ENCODE results near the gene MAGEA2. TPM values are rescaled to one million over a fixed set of nuclear protein-coding genes. Genes with fewer than 3 reads are reported as not detected.
"Not testable (repeated sequence)": the region's sequence is repeated elsewhere in the genome, so short reads cannot be mapped to it uniquely, and the experiment has no call there.

MAGEA2 gene
- total RNA-seq, 2 experiments from 2014 or later = not detected

DNA sequence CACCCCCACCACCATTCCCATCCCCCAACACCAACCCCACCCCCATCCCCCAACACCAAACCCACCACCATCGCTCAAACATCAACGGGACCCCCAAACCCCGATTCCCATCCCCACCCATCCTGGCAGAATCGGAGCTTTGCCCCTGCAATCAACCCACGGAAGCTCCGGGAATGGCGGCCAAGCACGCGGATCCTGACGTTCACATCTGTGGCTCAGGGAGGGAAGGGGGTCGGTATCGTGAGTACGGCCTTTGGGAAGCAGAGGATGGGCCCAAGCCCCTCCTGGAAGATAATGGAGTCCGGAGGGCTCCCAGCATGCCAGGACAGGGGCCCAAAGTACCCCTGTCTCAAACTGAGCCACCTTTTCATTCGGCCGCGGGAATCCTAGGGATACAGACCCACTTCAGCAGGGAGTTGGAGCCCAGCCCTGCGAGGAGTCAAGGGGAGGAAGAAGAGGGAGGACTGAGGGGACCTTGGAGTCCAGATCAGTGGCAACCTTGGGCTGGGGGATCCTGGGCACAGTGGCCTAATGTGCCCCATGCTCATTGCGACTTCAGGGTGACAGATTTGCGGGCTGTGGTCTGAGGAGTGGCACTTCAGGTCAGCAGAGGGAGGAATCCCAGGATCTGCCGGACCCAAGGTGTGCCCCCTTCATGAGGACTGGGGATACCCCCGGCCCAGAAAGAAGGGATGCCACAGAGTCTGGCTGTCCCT is 19.3 kb downstream of the MAGEA2 start:
- H3K4me1 Mint-ChIP-seq; H3K4me3 Mint-ChIP-seq; ATAC-seq; H3K9me3 Mint-ChIP-seq (ENCODE audit: low read depth); H3K27me3 Mint-ChIP-seq; DNase-seq; H3K36me3 Mint-ChIP-seq; H3K27ac Mint-ChIP-seq; CTCF ChIA-PET: not testable (repeated sequence)

DNA sequence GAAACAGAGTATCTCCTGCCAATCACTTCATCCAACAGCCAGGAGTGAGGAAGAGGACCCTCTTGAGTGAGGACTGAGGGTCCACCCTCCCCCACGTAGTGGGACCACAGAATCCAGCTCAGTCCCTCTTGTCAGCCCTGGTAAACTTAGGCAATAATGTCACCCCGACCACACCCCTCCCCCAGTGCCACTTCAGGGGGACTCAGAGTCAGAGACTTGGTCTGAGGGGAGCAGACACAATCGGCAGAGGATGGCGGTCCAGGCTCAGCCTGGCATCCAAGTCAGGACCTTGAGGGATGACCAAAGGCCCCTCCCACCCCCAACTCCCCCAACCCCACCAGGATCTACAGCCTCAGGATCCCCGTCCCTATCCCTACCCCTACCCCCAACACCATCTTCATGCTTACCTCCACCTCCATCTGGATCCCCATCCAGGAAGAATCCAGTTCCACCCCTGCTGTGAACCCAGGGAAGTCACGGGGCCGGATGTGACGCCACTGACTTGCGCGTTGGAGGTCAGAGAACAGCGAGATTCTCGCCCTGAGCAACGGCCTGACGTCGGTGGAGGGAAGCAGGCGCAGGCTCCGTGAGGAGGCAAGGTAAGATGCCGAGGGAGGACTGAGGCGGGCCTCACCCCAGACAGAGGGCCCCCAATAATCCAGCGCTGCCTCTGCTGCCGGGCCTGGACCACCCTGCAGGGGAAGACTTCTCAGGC is 20.2 kb downstream of the MAGEA2 start, which contains the start of the genes CSAG1 and MAGEA12:
TSS of gene CSAG1 (minus strand) at position 461 of the 715 bp plus-strand sequence. CDS start 1,261 bp downstream, outside the sequence.
TSS of gene MAGEA12 (plus strand) at position 497 of the 715 bp plus-strand sequence. CDS start 2,405 bp downstream, outside the sequence.
- Mint-ChIP-seq H3K4me1 (no peaks in the 10 kb centered on the region), H3K27me3 (peaks cover 4% of the 10 kb centered on the region), H3K36me3 (no peaks in the 10 kb centered on the region), H3K4me3 (no peak within 1 kb of the TSS), H3K9me3 (ENCODE audit: low read depth) (no peaks in the 10 kb centered on the region), H3K27ac (no peak within 1 kb of the TSS)
- no peak for ATAC-seq
- CTCF ChIA-PET = no interaction called here
- DNase-seq = no peak

DNA sequence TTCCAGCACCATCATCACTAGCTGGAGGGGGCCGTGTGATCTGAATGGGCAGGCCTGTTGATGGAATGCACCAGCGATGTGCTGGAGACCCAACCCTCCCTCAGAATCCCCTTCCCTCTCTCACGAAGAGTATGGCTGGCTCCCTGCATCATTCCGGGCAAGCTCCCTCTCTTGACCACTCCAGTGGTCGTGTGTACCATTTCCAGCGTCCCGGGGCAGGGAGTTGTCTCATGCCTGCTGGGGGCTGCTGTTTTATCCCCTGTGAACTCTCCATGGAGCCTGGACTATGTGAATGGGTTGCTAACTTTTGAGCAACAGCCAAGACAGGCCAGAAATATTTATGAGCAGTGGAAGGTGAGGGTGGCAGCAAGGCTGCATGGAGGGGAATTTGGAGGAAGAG is 28.2 kb downstream of the MAGEA2 start:
- Mint-ChIP-seq H3K36me3 (no peaks in the 10 kb centered on the region), H3K9me3 (ENCODE audit: low read depth) (no peaks in the 10 kb centered on the region), H3K27ac (no peak overlapping the region), H3K4me1 (no peaks in the 10 kb centered on the region), H3K4me3 (no peak overlapping the region), H3K27me3 (peaks cover 4% of the 10 kb centered on the region)
- DNase-seq (no peak), ATAC-seq (no peak)
- CTCF ChIA-PET = no interaction called here

DNA sequence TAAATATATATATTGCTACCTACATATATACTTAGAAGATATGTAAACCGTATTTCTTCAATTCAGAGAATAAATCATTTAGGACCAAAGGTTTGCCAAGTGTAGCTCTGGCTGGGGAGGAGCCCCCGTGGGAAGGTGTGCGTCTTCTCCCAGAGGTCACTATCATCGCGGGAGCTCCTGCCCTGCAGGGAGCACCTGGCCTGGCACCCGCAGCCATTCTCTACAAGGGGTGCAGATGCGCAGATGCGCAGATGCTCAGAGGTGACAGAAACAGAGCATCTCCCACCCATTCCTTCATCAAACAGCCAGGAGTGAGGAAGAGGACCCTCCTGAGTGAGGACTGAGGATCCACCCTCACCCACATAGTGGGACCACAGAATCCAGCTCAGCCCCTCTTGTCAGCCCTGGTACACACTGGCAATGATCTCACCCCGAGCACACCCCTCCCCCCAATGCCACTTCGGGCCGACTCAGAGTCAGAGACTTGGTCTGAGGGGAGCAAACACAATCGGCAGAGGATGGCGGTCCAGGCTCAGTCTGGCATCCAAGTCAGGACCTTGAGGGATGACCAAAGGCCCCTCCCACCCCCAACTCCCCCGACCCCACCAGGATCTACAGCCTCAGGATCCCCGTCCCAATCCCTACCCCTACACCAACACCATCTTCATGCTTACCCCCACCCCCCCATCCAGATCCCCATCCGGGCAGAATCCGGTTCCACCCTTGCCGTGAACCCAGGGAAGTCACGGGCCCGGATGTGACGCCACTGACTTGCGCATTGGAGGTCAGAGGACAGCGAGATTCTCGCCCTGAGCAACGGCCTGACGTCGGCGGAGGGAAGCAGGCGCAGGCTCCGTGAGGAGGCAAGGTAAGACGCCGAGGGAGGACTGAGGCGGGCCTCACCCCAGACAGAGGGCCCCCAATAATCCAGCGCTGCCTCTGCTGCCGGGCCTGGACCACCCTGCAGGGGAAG is 39.5 kb downstream of the MAGEA2 start, which contains the start of gene MAGEA2B:
TSS of gene MAGEA2B (plus strand) at position 814 of the 973 bp plus-strand sequence. CDS start 2,479 bp downstream, outside the sequence.
- CTCF ChIA-PET; H3K4me1 Mint-ChIP-seq; H3K27ac Mint-ChIP-seq; DNase-seq; H3K27me3 Mint-ChIP-seq; ATAC-seq; H3K36me3 Mint-ChIP-seq; H3K4me3 Mint-ChIP-seq; H3K9me3 Mint-ChIP-seq (ENCODE audit: low read depth): not testable (repeated sequence)

DNA sequence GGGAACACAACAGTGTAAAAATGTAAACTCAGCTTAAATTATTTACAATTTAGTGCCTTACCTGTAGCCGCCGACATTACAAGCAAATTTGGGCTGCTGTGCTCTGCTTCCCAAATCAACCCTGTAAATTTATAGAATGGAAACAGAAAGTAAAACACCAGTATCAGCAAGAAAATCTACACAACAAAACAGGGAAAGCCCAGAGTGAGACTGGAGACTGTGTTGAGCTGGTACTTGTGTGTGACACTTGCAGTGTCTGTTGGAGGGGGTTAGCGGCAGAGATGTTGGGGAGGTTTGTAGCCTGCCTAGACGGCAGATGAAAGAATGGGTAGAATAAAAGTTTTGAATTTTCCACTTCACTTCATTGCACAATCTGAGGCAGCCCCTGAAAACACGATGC is 40.4 kb downstream of the MAGEA2 start:
- H3K27me3 Mint-ChIP-seq; H3K27ac Mint-ChIP-seq; ATAC-seq; H3K9me3 Mint-ChIP-seq (ENCODE audit: low read depth); H3K4me3 Mint-ChIP-seq; H3K36me3 Mint-ChIP-seq; H3K4me1 Mint-ChIP-seq; DNase-seq; CTCF ChIA-PET: not testable (repeated sequence)

DNA sequence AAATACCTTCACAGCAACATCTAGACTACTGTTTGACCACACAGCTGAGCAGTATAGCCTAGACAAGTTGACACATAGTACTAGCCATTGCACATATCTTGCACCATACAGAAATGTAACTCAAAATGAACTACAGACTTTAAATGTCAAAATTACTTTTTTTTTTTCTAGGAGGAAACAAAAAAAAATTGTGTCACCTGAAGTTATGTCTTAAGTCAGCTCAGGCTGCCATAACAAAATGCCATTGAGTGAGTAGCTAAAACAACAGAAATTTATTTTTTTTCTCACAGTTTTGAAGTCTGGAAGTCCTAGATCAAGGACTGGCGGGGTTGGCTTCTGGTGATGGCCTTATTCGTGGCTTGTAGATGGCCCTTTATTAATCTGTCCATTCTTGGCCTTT is 44.5 kb downstream of the MAGEA2 start, which contains the start of gene CSAG2:
TSS of gene CSAG2 (minus strand) at position 101 of the 400 bp plus-strand sequence. CDS start 161 bp downstream, outside the sequence.
- H3K4me3 Mint-ChIP-seq, H3K27me3 Mint-ChIP-seq, DNase-seq: not testable (repeated sequence)

DNA sequence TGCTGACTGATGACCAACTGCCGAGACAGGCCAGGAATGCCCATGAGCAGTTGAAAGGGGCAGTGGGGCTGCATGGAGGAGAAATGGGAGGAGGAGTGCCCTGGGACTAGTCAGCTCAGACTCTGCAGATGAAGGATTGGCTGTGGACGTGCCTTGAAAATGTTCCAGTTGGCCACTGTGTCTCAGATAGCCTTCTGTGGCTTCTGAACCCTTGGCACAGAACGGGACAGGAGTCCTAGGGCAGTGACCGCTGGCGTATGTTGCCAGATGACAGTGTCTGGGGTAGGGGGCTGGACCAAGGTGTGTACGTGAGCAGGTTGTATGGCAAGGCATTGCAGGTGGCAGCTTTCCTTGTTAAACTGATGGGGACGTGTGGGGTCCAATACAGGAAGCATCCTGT is 47.1 kb downstream of the MAGEA2 start:
- H3K4me1 Mint-ChIP-seq; ATAC-seq; H3K27ac Mint-ChIP-seq; H3K9me3 Mint-ChIP-seq (ENCODE audit: low read depth); CTCF ChIA-PET; H3K27me3 Mint-ChIP-seq; H3K4me3 Mint-ChIP-seq; DNase-seq; H3K36me3 Mint-ChIP-seq: not testable (repeated sequence)

More for the DNA sequence above, 44.5 kb downstream of the MAGEA2 start, which contains the start of gene CSAG2:
- H3K36me3 Mint-ChIP-seq; H3K4me1 Mint-ChIP-seq; H3K9me3 Mint-ChIP-seq (ENCODE audit: low read depth); CTCF ChIA-PET; H3K27ac Mint-ChIP-seq; ATAC-seq: not testable (repeated sequence)

DNA sequence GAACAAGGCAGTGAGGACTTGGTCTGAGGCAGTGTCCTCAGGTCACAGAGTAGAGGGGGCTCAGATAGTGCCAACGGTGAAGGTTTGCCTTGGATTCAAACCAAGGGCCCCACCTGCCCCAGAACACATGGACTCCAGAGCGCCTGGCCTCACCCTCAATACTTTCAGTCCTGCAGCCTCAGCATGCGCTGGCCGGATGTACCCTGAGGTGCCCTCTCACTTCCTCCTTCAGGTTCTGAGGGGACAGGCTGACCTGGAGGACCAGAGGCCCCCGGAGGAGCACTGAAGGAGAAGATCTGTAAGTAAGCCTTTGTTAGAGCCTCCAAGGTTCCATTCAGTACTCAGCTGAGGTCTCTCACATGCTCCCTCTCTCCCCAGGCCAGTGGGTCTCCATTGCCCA is 53.3 kb downstream of the MAGEA2 start:
- H3K36me3 Mint-ChIP-seq; H3K27ac Mint-ChIP-seq; H3K4me1 Mint-ChIP-seq; ATAC-seq; H3K4me3 Mint-ChIP-seq; DNase-seq; CTCF ChIA-PET; H3K9me3 Mint-ChIP-seq (ENCODE audit: low read depth); H3K27me3 Mint-ChIP-seq: not testable (repeated sequence)

Other genes with a start within 250 kb of the MAGEA2 start
- gene GABRQ, start 115.9 kb downstream of the MAGEA2 start, total RNA-seq = not detected
- not detected for gene MAGEA3, start 55.0 kb downstream of the MAGEA2 start, total RNA-seq
- 1 to 10 TPM in 1 of 2 experiments, under 1 TPM in 1; 0.47 to 2.7 TPM for gene CSAG2, start 44.6 kb downstream of the MAGEA2 start, total RNA-seq
- gene MAGEA2B, start 39.2 kb downstream of the MAGEA2 start, total RNA-seq = not detected
- not detected for gene CSAG1, start 20.1 kb downstream of the MAGEA2 start, total RNA-seq
- not detected for gene MAGEA12, start 20.1 kb downstream of the MAGEA2 start, total RNA-seq
- 1 to 10 TPM; 1.4 to 1.8 TPM for gene CSAG3, start 5.4 kb upstream of the MAGEA2 start, total RNA-seq
- gene MAGEA6, start 15.8 kb upstream of the MAGEA2 start, total RNA-seq = not detected
- 1 to 10 TPM; 5.9 to 8.7 TPM for gene CETN2, start 76.9 kb upstream of the MAGEA2 start, total RNA-seq
- 10 to 100 TPM; 16.3 to 24.8 TPM for gene NSDHL, start 77.2 kb upstream of the MAGEA2 start, total RNA-seq
- under 1 TPM; 0.91 to 0.93 TPM for gene ZNF185, start 144.2 kb upstream of the MAGEA2 start, total RNA-seq
- under 1 TPM in 1 of 2 experiments, not detected in 1; 0.15 TPM for gene PNMA5, start 240.3 kb upstream of the MAGEA2 start, total RNA-seq

Data from activated CD8-positive, alpha-beta memory T cell treated with anti-CD3 and anti-CD28 coated beads, Interleukin-2, amount 10 ng/mL, durations not matched to agents 7 days and 5 days (primary cell).